ENCODE measurements around the gene UBE2H.
"Not testable (repeated sequence)": the region's sequence is repeated elsewhere in the genome, so short reads cannot be mapped to it uniquely, and the experiment has no call there.

DNA sequence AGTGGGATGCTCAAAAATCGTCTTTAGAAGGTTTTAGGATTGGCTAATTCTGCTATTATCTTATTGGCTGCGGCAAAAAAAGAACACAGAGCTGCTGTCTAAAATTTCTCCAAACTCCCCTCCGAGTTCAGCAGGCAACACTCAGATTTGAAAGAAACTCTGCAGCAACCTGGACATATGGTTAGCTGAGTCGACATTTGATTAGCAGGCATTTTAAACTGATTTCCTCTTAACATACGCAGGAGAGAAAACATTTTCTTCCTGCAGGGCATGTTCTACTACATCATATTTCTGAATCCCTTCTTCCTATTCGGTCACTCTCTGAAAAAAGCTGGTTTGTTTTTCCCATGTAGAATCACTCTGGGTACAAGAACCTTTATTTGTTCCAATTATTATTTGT lies 119.4 kb downstream of the UBE2H start:
- TF ChIP-seq, protein P1, sequence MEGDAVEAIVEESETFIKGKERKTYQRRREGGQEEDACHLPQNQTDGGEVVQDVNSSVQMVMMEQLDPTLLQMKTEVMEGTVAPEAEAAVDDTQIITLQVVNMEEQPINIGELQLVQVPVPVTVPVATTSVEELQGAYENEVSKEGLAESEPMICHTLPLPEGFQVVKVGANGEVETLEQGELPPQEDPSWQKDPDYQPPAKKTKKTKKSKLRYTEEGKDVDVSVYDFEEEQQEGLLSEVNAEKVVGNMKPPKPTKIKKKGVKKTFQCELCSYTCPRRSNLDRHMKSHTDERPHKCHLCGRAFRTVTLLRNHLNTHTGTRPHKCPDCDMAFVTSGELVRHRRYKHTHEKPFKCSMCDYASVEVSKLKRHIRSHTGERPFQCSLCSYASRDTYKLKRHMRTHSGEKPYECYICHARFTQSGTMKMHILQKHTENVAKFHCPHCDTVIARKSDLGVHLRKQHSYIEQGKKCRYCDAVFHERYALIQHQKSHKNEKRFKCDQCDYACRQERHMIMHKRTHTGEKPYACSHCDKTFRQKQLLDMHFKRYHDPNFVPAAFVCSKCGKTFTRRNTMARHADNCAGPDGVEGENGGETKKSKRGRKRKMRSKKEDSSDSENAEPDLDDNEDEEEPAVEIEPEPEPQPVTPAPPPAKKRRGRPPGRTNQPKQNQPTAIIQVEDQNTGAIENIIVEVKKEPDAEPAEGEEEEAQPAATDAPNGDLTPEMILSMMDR (optimal IDR thresholded peaks at IDR 0.05 in 1 of 3, IDR thresholded peaks at IDR 0.05 in 1 of 3, conservative IDR thresholded peaks at IDR 0.05 in 1 of 3; ENCODE audit: extremely low read depth in 1 of 3, insufficient read depth in 2 of 3, low read length in 3 of 3) = not testable (repeated sequence)
- TF ChIP-seq EZH2 (IDR thresholded peaks at IDR 0.05; ENCODE audit: low read length) = not testable (repeated sequence)
